ENCODE results near the gene POU3F1.

POU3F1 gene

DNA sequence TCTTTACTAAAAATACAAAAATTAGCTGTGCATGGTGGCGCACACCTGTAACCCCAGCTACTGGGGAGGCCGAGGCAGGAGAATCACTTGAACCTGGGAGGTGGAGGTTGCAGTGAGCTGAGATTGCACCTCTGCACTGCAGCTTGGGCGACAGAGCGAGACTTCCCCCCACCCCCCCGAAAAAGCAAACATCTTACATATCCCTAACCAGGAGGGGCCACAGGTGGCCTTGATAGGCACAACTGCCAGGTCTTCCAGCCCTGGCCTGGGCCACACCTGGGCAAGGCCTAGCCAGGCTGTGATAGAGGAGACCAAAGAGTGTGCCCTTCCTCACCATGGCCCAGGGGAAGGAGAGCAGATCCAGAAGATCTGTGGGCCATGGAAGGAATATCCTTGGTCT lies 28.6 kb upstream of the POU3F1 start:
- H3K27me3 ChIP-seq (ENCODE audit: insufficient read depth, poor library complexity, severe bottlenecking), result no peaks in the 10 kb centered on the region
- H3K4me3 ChIP-seq (ENCODE audit: severe bottlenecking), result no peak overlapping the region
- TF ChIP-seq, protein P1, sequence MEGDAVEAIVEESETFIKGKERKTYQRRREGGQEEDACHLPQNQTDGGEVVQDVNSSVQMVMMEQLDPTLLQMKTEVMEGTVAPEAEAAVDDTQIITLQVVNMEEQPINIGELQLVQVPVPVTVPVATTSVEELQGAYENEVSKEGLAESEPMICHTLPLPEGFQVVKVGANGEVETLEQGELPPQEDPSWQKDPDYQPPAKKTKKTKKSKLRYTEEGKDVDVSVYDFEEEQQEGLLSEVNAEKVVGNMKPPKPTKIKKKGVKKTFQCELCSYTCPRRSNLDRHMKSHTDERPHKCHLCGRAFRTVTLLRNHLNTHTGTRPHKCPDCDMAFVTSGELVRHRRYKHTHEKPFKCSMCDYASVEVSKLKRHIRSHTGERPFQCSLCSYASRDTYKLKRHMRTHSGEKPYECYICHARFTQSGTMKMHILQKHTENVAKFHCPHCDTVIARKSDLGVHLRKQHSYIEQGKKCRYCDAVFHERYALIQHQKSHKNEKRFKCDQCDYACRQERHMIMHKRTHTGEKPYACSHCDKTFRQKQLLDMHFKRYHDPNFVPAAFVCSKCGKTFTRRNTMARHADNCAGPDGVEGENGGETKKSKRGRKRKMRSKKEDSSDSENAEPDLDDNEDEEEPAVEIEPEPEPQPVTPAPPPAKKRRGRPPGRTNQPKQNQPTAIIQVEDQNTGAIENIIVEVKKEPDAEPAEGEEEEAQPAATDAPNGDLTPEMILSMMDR (IDR thresholded peaks at IDR 0.05; ENCODE audit: poor library complexity, severe bottlenecking), result no peak
- H3K9me3 ChIP-seq (ENCODE audit: severe bottlenecking), result no peaks in the 10 kb centered on the region
- no peak overlapping the region for H3K27ac ChIP-seq (ENCODE audit: poor library complexity, severe bottlenecking)
- no peaks in the 10 kb centered on the region for H3K36me3 ChIP-seq (ENCODE audit: low read depth)
- no peak for DNase-seq (ENCODE audit: low spot score)
- ATAC-seq (ENCODE audit: low read depth), result no peak
- no peaks in the 10 kb centered on the region for H3K4me1 ChIP-seq (ENCODE audit: insufficient read depth, poor library complexity, severe bottlenecking)

DNA sequence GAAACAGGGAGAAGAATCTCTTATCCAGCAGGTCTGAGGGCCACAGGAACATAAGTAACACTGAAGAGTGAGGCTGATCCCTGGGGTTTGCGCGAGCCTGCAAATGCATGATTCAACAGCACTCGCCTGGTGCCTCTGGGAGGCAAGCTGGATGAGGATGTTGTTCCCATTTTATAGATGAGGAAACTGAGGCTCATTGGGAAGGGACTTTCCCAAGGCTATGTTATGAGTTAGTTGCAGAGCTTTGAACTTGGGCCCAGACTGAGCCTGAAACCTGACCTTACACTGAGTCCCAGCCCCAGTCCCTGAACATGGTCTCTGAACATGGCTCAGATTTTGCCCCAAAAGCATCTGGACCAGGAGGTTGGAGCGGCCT lies 27.7 kb upstream of the POU3F1 start:
- TF ChIP-seq, protein P1 (IDR thresholded peaks at IDR 0.05; ENCODE audit: poor library complexity, severe bottlenecking), result no peak
- no peaks in the 10 kb centered on the region for H3K9me3 ChIP-seq (ENCODE audit: severe bottlenecking)
- H3K27me3 ChIP-seq (ENCODE audit: insufficient read depth, poor library complexity, severe bottlenecking), result no peaks in the 10 kb centered on the region
- ATAC-seq (ENCODE audit: low read depth) (no peak), DNase-seq (ENCODE audit: low spot score) (no peak)
- H3K4me1 ChIP-seq (ENCODE audit: insufficient read depth, poor library complexity, severe bottlenecking), result no peaks in the 10 kb centered on the region
- no peaks in the 10 kb centered on the region for H3K36me3 ChIP-seq (ENCODE audit: low read depth)
- no peak overlapping the region for H3K27ac ChIP-seq (ENCODE audit: poor library complexity, severe bottlenecking)
- no peak overlapping the region for H3K4me3 ChIP-seq (ENCODE audit: severe bottlenecking)

DNA sequence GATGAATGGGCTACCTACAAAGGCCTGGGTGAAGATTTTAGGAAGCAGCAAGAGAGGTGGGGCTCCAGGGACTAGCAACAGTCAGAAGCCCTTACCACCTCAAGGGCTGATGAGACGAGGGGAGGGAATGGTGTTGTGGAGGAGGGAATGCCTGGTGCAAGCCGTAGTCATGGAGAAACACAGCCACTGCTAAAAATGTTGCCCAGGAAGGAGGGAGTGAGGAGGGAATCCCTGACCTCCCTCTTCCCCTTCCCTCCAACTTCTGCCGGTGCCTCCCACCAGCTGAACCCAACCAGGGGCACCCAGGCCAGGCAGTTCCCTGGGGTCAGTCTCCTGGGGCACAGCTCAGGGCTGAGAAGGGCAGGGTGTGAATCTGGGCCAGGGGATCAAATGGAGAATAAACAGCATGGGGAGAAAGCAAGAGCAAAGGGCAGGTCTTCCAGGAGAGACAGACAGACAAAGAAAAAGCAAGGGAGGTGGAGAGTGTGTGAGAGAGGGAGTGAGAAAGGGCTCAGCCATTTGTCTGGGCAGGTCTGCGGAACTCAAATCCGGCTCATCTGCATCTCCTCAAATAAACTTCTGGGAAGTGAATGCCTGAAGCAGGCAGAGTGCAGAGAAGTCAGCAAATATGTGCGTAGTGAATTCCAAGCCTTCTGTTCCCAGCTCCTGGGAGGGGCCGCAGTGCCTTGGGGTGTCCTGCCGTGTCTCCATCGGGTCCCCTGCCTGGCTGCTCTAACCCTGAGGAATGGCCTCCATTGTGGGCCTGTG lies 27.1 kb upstream of the POU3F1 start:
- Histone ChIP-seq H3K36me3 (ENCODE audit: low read depth) (no peaks in the 10 kb centered on the region), H3K4me3 (ENCODE audit: severe bottlenecking) (no peak overlapping the region), H3K27me3 (ENCODE audit: insufficient read depth, poor library complexity, severe bottlenecking) (no peaks in the 10 kb centered on the region), H3K27ac (ENCODE audit: poor library complexity, severe bottlenecking) (no peak overlapping the region), H3K9me3 (ENCODE audit: severe bottlenecking) (no peaks in the 10 kb centered on the region), H3K4me1 (ENCODE audit: insufficient read depth, poor library complexity, severe bottlenecking) (no peaks in the 10 kb centered on the region)
- ATAC-seq (ENCODE audit: low read depth) (no peak), DNase-seq (ENCODE audit: low spot score) (no peak)
- TF ChIP-seq, protein P1 (IDR thresholded peaks at IDR 0.05; ENCODE audit: poor library complexity, severe bottlenecking), result no peak

DNA sequence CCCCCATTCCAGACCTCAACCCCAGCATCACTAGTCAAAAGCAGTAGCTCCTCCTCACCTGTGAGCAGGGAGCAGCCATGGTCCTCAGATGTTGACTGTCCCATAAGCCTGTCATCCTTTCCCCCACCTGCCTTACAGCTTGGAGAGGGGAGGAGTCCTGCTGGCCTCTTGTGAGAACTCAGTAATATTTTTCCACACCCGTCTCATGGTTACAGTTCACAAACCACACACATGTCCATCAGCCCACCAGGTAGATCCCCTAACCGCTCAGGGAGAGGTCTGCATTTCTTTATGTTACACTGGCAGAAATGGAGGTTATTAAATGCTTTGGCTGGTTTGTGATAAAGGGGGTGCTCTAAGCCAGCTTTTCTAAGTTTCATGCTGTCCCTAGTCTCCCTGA lies 26.3 kb upstream of the POU3F1 start:
- H3K36me3 ChIP-seq (ENCODE audit: low read depth), result no peaks in the 10 kb centered on the region
- DNase-seq (ENCODE audit: low spot score), result no peak
- TF ChIP-seq, protein P1 (IDR thresholded peaks at IDR 0.05; ENCODE audit: poor library complexity, severe bottlenecking), result no peak

More for the DNA sequence above, 26.3 kb upstream of the POU3F1 start:
- no peaks in the 10 kb centered on the region for H3K4me1 ChIP-seq (ENCODE audit: insufficient read depth, poor library complexity, severe bottlenecking)
- no peak overlapping the region for H3K4me3 ChIP-seq (ENCODE audit: severe bottlenecking)
- no peaks in the 10 kb centered on the region for H3K9me3 ChIP-seq (ENCODE audit: severe bottlenecking)
- H3K27me3 ChIP-seq (ENCODE audit: insufficient read depth, poor library complexity, severe bottlenecking), result no peaks in the 10 kb centered on the region
- no peak overlapping the region for H3K27ac ChIP-seq (ENCODE audit: poor library complexity, severe bottlenecking)
- no peak for ATAC-seq (ENCODE audit: low read depth)

Data from RWPE2 (cell line).